Lower leg skin (tissue), 4 donors: ENCODE results near the gene CXADR. TPM values are rescaled to one million over a fixed set of nuclear protein-coding genes. Genes with fewer than 3 reads are reported as not detected.

Source experiments
- DNase-seq, 2 donors: peaks; one replicate each; pipeline ENCODE4 v3.0.0-alpha.2; 2019; ENCODE audit warnings: low spot score in 2 of 2
- H3K4me3 ChIP-seq: fragments of 200-600 bp; sonication (generic); 2 replicates; pipeline ENCODE4 v1.5.1; 2017; ENCODE audit warnings: mild to moderate bottlenecking, low read depth; ENCODE audit not compliant: poor library complexity, severe bottlenecking
- POLR2A ChIP-seq, 2 donors: fragments of 450-650 bp; IDR thresholded peaks; one replicate each; pipeline ENCODE4 v1.6.1; 2016 to 2017; ENCODE audit warnings: antibody characterized with exemption in 2 of 2, mild to moderate bottlenecking in 1 of 2, moderate library complexity in 1 of 2
- WGBS, 2 donors: methylation state at CpG; one replicate each; pipeline ENCODE4 v1.1.5; 2018; 5-methylcytosine and 5-hydroxymethylcytosine counted together
- intact Hi-C: fragments of 100-400 bp; cut with DNase I; formaldehyde crosslinking; loops from one replicate; pipeline ENCODE4 v1.15.0; 2023; ENCODE audit warnings: low total_unique reads
- total RNA-seq, 4 donors: library from RNA; depleted of rRNA; stranded (reverse); fragments of >200 nt; gene quantifications; one replicate each; pipeline ENCODE4 v1.1.0, GENCODE V29; 2016
- TF ChIP-seq, protein P1 (sequence below), 3 donors: fragments of 450-650 bp; IDR thresholded peaks; one replicate each; pipeline ENCODE4 v1.5.1; 2016; ENCODE audit warnings: antibody characterized with exemption in 3 of 3, mild to moderate bottlenecking in 3 of 3, moderate library complexity in 2 of 3

The CXADR gene
- total RNA-seq = 100 to 1,000 TPM in 3 of 4 donors, 10 to 100 TPM in 1; 84.7 to 134 (median 123) TPM

DNA sequence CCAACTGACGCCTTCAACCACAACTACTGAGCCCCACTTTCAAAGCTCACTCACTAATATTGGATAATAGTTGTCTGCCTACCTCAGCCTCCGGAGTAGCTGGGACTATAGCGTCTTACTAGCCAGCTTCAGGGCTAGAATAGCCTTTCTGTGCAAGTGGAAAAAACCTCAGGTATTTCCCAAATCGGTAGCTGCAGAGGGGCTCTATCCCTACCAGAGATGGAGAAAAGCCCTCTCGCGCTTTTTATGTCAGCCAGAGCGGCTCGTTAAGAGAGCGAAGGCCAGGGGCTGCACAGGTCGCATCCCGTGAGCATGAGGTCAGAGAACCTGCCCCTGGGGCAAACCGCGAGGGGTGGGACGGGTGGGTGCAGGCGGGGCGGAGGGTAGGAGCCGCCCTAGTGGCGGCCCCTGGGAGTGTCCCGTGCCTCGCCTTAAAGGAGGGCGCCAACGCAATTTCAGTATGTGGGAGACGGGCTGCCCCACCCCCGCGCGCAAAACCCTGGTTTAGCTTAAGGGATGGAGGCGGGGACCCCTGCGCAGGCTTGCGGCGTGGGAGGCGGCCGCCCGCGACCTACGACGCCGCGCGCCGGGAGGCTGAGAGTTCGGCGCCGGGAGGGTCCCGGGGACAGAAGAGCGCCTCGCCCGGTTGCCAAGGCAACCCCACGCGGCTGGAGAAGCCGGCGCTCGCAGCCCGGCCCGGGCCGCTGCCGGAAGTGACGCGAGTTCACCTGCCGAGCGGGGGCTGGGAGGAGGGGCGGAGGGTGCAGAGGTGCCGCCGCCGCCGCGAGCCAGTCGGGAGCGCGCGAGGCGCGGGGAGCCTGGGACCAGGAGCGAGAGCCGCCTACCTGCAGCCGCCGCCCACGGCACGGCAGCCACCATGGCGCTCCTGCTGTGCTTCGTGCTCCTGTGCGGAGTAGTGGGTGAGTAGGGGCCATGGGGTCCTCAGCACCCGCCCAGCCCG, at the start of gene CXADR:
Gene CXADR, plus strand, starts transcription at position 791 of the 961 bp plus-strand sequence. Its CDS starts 87 bp downstream, at position 878.
- H3K4me3 ChIP-seq = peak within 1 kb of the TSS; percentile 59
- WGBS, 2 donors = 1 to 2% methylated on average over 27 to 34 of the region's 83 CpGs
- intact Hi-C loops = no loop called here
- peak; percentile 59 to 91 for DNase-seq
- TF ChIP-seq, protein P1, sequence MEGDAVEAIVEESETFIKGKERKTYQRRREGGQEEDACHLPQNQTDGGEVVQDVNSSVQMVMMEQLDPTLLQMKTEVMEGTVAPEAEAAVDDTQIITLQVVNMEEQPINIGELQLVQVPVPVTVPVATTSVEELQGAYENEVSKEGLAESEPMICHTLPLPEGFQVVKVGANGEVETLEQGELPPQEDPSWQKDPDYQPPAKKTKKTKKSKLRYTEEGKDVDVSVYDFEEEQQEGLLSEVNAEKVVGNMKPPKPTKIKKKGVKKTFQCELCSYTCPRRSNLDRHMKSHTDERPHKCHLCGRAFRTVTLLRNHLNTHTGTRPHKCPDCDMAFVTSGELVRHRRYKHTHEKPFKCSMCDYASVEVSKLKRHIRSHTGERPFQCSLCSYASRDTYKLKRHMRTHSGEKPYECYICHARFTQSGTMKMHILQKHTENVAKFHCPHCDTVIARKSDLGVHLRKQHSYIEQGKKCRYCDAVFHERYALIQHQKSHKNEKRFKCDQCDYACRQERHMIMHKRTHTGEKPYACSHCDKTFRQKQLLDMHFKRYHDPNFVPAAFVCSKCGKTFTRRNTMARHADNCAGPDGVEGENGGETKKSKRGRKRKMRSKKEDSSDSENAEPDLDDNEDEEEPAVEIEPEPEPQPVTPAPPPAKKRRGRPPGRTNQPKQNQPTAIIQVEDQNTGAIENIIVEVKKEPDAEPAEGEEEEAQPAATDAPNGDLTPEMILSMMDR (IDR thresholded peaks at IDR 0.05) = no peak
- no peak for TF ChIP-seq POLR2A (IDR thresholded peaks at IDR 0.05)

DNA sequence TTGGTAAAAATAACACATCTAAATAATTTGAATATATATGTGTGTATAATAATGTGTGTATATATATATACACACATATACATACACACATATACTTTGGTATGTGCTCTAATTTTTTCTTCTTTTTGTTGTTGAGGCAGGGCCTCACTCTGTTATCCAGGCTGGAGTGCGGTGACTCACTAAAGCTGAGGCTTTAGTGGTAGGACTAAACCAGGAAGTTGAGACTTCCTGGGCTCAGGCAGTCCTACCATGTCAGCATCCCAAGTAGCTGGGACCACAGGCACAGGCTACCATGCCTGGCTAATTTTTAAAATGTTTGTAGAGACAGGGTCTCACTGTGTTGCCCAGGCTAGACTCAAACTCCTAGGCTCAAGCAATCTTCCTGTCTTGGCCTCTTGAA, 46.7 kb upstream of the CXADR start:
- WGBS, 2 donors = 67 to 68% methylated on average over 1 of the region's 1 CpG
- TF ChIP-seq, protein P1 (IDR thresholded peaks at IDR 0.05) = no peak
- no peak for TF ChIP-seq POLR2A (IDR thresholded peaks at IDR 0.05)
- H3K4me3 ChIP-seq = no peak overlapping the region
- peak in 1 of 2 donors; percentile 9 for DNase-seq
- intact Hi-C loops = no loop called here

DNA sequence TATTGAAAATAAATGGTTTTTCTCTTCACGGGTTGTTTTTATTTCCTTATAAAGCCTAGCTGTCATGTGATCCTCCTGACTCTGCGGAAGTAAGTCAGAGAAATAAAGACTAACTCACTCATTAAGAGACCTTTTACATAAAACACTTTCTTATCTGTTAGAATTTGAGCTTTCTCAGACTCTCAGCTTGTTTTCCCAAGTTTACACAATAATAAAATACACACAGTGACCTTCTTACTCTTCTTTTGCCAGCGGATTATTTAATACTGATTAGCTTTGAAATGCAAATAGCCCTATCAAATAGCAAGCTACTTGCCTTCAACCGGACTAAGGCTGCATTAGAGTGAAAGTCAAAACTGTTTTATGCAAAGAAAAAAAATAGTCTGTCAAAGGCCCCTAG, 45.5 kb upstream of the CXADR start:
- DNase-seq = no peak
- no peak overlapping the region for H3K4me3 ChIP-seq
- WGBS, 2 donors = 24 to 40% methylated on average over 4 of the region's 4 CpGs
- no peak for TF ChIP-seq POLR2A (IDR thresholded peaks at IDR 0.05)
- intact Hi-C loops = no loop called here

DNA sequence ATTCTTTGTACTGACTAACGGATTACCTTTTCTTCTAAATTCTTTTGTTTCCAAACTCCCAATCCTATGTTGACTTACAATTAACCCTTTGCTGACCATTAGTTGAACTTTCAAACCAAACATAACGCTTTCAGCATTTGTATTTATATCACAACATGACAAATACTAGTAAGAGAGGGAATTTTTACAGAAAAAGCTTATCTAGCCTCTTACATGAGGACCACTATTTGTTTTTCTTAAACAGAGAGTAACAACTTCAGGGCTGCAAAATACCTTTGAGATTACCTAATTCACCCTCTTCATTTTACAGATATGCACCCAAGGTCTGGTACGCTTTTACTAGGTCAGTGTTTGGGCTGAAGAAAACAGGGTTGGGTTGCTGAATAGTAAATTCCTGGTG, 45.0 kb upstream of the CXADR start:
- intact Hi-C loops = no loop called here
- DNase-seq = no peak
- TF ChIP-seq, protein P1 (IDR thresholded peaks at IDR 0.05) = no peak
- no peak for TF ChIP-seq POLR2A (IDR thresholded peaks at IDR 0.05)
- H3K4me3 ChIP-seq = no peak overlapping the region
- WGBS, 2 donors = 49 to 50% methylated on average over 3 of the region's 3 CpGs

DNA sequence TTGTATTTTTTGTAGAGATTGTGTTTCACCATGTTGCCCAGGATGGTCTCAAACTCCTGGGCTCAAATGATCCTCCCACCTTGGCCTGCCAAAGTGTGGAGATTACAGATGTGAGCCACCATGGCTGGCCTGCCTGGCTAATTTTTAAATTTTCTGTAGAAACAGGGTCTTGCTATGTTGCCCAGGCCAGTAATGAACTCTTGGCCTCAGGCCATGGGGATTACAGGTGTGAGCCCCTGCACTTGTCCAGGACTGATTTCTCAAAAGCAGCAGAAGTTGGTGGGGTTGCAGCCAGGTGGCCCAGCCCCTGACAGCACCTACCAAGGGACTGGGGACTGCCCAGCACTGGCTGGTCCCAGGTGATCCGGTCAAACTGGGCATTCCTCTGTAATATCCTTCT, 44.1 kb upstream of the CXADR start:
- WGBS, 2 donors = 86 to 100% methylated on average over 1 of the region's 1 CpG
- intact Hi-C loops = no loop called here
- TF ChIP-seq, protein P1 (IDR thresholded peaks at IDR 0.05) = no peak
- TF ChIP-seq POLR2A (IDR thresholded peaks at IDR 0.05) = no peak
- DNase-seq = no peak
- no peak overlapping the region for H3K4me3 ChIP-seq

DNA sequence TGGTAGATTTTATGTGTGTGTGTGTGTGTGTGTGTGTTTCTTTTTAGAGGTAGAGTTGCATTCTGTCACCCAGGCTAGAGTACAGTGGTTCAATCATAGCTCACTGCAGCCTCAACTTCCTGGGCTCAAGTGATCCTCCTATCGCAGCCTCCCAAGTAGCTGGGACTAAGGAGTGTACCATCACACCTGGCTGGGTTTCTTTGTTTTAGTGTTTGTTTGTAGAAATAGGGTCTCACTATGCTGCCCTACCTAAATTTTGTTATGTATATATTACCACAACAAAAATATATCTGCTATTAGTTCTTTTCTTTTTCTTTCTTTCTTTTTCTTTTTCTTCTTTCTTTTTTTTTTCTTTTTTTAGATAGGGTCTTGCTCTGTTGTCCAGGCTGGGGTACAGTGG, 43.1 kb upstream of the CXADR start:
- 96 to 100% methylated on average over 1 of the region's 1 CpG for WGBS, 2 donors
- H3K4me3 ChIP-seq = no peak overlapping the region
- DNase-seq = no peak
- TF ChIP-seq, protein P1 (IDR thresholded peaks at IDR 0.05) = no peak
- no peak for TF ChIP-seq POLR2A (IDR thresholded peaks at IDR 0.05)
- intact Hi-C loops = no loop called here
